ENCODE data around the gene PIGQ. TPM values are rescaled to one million over a fixed set of nuclear protein-coding genes. Genes with fewer than 3 reads are reported as not detected.

The PIGQ gene
- total and polyA plus RNA-seq, 2 of the 8 experiments (the other 6 are each of a cell fraction or from before 2014, with no cell fraction given): 36.0 to 49.2 TPM

DNA sequence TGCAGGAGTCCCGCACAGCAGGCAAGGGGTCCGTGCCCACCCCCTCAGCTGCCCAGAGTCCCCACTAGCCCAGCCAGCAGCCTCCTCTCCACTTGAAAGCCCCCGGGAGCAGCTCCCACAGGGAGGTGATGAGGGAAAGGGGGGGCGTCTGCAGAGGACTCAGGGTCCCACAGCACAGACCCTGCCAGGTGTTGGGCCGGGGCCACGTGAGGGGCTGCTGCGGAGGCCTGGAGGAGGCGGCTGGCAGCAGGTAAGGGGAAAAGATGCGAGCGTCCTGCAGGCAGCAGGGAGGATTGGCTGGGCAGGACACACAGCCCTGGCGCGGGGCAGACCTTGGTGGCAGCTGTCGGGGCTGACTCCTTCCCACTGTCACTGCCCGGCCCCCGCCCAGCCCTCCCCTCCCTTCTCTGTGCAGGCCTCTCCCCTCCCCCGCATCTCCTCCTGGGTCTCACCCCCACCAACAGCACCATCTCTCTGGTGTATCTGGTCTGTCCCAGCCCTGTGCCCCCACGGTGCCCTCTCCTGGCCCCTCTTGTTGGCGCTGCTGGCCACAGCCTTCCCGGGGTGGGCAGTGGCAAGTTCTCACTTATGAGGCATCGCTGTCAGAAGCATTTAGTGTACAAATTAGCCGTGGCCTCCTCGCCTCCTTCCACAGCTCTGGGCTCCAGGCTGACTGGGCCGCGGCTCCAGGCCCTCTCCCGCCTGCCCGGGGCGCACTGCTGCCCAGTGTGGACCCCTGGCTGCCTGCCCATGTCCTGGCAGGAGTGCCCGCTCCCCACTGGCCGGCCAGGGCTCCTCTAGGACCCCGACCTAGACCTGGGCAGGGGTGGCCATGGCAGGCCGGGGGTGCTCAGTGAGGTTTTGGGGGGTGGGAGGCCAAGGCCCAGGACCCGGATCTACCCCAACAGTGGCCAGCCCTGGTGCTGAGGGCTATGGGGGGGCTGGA, 14.0 kb upstream of the PIGQ start:
- POLR2A ChIA-PET (ENCODE audit: partially characterized antibody): interaction anchor here (0.9 to 2.2 kb wide), 8 partner anchors 11 to 75 kb away, joined by 3 to 8 read pairs (median 4); partner anchors contain the start of genes CAPN15, NHLRC4, PIGQ and WFIKKN1

More for the DNA sequence above, 14.0 kb upstream of the PIGQ start:
- TF ChIP-seq SIRT6 (IDR thresholded peaks at IDR 0.05; ENCODE audit: low read length) (no peak), BACH1 (IDR thresholded peaks at IDR 0.05; ENCODE audit: low read length) (no peak), RFX5 (IDR thresholded peaks at IDR 0.05; ENCODE audit: borderline replicate concordance, low read depth, low read length) (no peak), POLR2AphosphoS5 (IDR thresholded peaks at IDR 0.05; ENCODE audit: low read depth, low read length) (no peak)
- Histone ChIP-seq H3K23ac (ENCODE audit: insufficient read length) (no peak overlapping the region), H3K14ac (ENCODE audit: insufficient read length) (no peak overlapping the region), H3K9ac (replicated peaks in 1 of 4; ENCODE audit: extremely low read depth in 1 of 4, low read depth in 3 of 4, low read length in 3 of 4) (no peak overlapping the region), H3K4me3 (ENCODE audit: extremely low read depth in 1 of 4, insufficient read depth in 2 of 4, low read depth in 3 of 4, low read length in 4 of 4) (no peak overlapping the region), H3K4me2 (ENCODE audit: insufficient read depth in 1 of 2, low read depth in 2 of 2, low read length in 2 of 2) (no peak overlapping the region), H3K36me3 (ENCODE audit: control insufficient read depth in 2 of 4, insufficient read depth in 4 of 4, low read length in 3 of 4) (peaks cover 0 to 16% (median 2%) of the 10 kb centered on the region in 4 experiments; a peak in 1 of 8 replicates), H3K79me1 (ENCODE audit: low read depth, low read length) (no peaks in the 10 kb centered on the region; the same call in 1 of the 2 replicates), H3K9me3 (ENCODE audit: insufficient read depth in 2 of 2, low read depth in 1 of 2, low read length in 1 of 2) (no peaks in the 10 kb centered on the region), H4K5ac (ENCODE audit: insufficient read length, low read depth, low read length) (no peak overlapping the region), H2BK120ac (replicated peaks; ENCODE audit: low read depth, low read length) (no peak overlapping the region), H4K20me1 (replicated peaks in 1 of 2; ENCODE audit: control insufficient read depth in 1 of 2, insufficient read depth in 2 of 2, low read length in 2 of 2) (peaks cover 0 to 2% of the 10 kb centered on the region in 2 experiments), H2BK5ac (ENCODE audit: low read depth, low read length) (no peak overlapping the region), H3K79me2 (ENCODE audit: control insufficient read depth in 1 of 2, insufficient read depth in 2 of 2, low read length in 2 of 2) (no peaks in the 10 kb centered on the region), H3K23me2 (ENCODE audit: low read depth, low read length) (peaks cover 6% of the 10 kb centered on the region; the same call in 1 of the 2 replicates), H3K4ac (replicated peaks; ENCODE audit: insufficient read length, low read depth, low read length) (no peak overlapping the region), H4K91ac (replicated peaks; ENCODE audit: insufficient read length, low read length) (no peak overlapping the region), H2BK20ac (ENCODE audit: low read length) (no peak overlapping the region), H2AK5ac (ENCODE audit: low read depth, low read length) (no peak overlapping the region), H3K27me3 (replicated peaks in 1 of 4; ENCODE audit: control insufficient read depth in 3 of 4, extremely low read depth in 1 of 4, insufficient read depth in 3 of 4, low read length in 3 of 4) (peaks cover 14 to 28% (median 20%) of the 10 kb centered on the region in 4 experiments; a peak in 6 of 7 replicates), H3K56ac (replicated peaks; ENCODE audit: insufficient read length, low read depth, low read length) (no peak overlapping the region), H3K27ac (ENCODE audit: low read depth, low read length) (no peak overlapping the region), H2BK15ac (ENCODE audit: low read length) (no peak overlapping the region), H4K8ac (ENCODE audit: extremely low read depth, insufficient read depth, low read length) (peak overlapping the region; percentile 25; the same call in 1 of the 2 replicates), H2BK12ac (ENCODE audit: low read depth, low read length) (no peak overlapping the region), H3K4me1 (replicated peaks in 1 of 4; ENCODE audit: control insufficient read depth in 3 of 4, insufficient read depth in 4 of 4, low read length in 3 of 4) (peaks cover 0 to 10% (median 2%) of the 10 kb centered on the region in 4 experiments; a peak in 4 of 7 replicates), H2AFZ (ENCODE audit: low read length) (no peak overlapping the region), H3K18ac (ENCODE audit: extremely low read depth, low read length) (no peak overlapping the region)
- DNase-seq (ENCODE audit: low read depth in 1 of 2, low spot score in 2 of 2) (no peak), FAIRE-seq (no peak)
- CTCF ChIA-PET (ENCODE audit: partially characterized antibody): interaction anchor here (1.0 to 3.9 kb wide), 7 partner anchors 9 to 68 kb away, joined by 3 to 21 read pairs (median 5); no protein-coding TSS in a partner anchor
- WGBS, 2 experiments (ENCODE audit: extremely low coverage in 1 of 2, insufficient coverage in 1 of 2, insufficient read length in 1 of 2, insufficient replicate concordance in 2 of 2, low coverage in 1 of 2, low lambda C conversion rate in 2 of 2, missing lambda C conversion rate in 1 of 2): 83% methylated on average over 23 of the region's 32 CpGs; no CpG with 5 or more reads in 1 of the 2 experiments

All from H1 (cell line).